Measurements from ENCODE around the gene KLHL2. TPM values are rescaled to one million over a fixed set of nuclear protein-coding genes. Genes with fewer than 3 reads are reported as not detected.

KLHL2 gene
- total RNA-seq, 1 donor from 2014 or later = 22.1 TPM

- Mint-ChIP-seq H3K27ac (peak overlapping the region; percentile 84), H3K4me1 (ENCODE audit: low read depth) (peaks cover 28% of the 10 kb centered on the region), H3K27me3 (no peaks in the 10 kb centered on the region), H3K9me3 (ENCODE audit: low read depth) (peaks cover 4% of the 10 kb centered on the region), H3K4me3 (ENCODE audit: low read depth) (peak overlapping the region; percentile 23), H3K36me3 (ENCODE audit: insufficient read depth) (peaks cover 6% of the 10 kb centered on the region)
- TF ChIP-seq CTCF (IDR thresholded peaks at IDR 0.05; ENCODE audit: unreplicated experiment) = no peak
- no peak for DNase-seq (ENCODE audit: low spot score, unreplicated experiment)
These were observed 117.0 kb downstream of the KLHL2 start for GRCh38 chr4:165324236-165324917.

- DNase-seq (ENCODE audit: low spot score, unreplicated experiment) = no peak
- Mint-ChIP-seq H3K27me3 (no peaks in the 10 kb centered on the region), H3K9me3 (ENCODE audit: low read depth) (peaks cover 4% of the 10 kb centered on the region), H3K4me1 (ENCODE audit: low read depth) (peaks cover 30% of the 10 kb centered on the region), H3K4me3 (ENCODE audit: low read depth) (no peak overlapping the region), H3K36me3 (ENCODE audit: insufficient read depth) (peaks cover 6% of the 10 kb centered on the region), H3K27ac (no peak overlapping the region)
- TF ChIP-seq CTCF (IDR thresholded peaks at IDR 0.05; ENCODE audit: unreplicated experiment) = no peak
These were observed 117.5 kb downstream of the KLHL2 start for GRCh38 chr4:165324918-165325304.

GRCh38 chr4:165325732-165326512, 118.6 kb downstream of the KLHL2 start:
- Mint-ChIP-seq H3K4me1 (ENCODE audit: low read depth) (peaks cover 37% of the 10 kb centered on the region), H3K36me3 (ENCODE audit: insufficient read depth) (peaks cover 8% of the 10 kb centered on the region), H3K27me3 (no peaks in the 10 kb centered on the region), H3K27ac (peak overlapping the region; percentile 91), H3K4me3 (ENCODE audit: low read depth) (no peak overlapping the region), H3K9me3 (ENCODE audit: low read depth) (peaks cover 4% of the 10 kb centered on the region)
- TF ChIP-seq CTCF (IDR thresholded peaks at IDR 0.05; ENCODE audit: unreplicated experiment) = no peak
- DNase-seq (ENCODE audit: low spot score, unreplicated experiment) = no peak

- H3K36me3 Mint-ChIP-seq (ENCODE audit: insufficient read depth) = peaks cover 13% of the 10 kb centered on the region
- no peaks in the 10 kb centered on the region for H3K27me3 Mint-ChIP-seq
- no peak overlapping the region for H3K4me3 Mint-ChIP-seq (ENCODE audit: low read depth)
- H3K27ac Mint-ChIP-seq = no peak overlapping the region
- TF ChIP-seq CTCF (IDR thresholded peaks at IDR 0.05; ENCODE audit: unreplicated experiment) = no peak
- peaks cover 4% of the 10 kb centered on the region for H3K9me3 Mint-ChIP-seq (ENCODE audit: low read depth)
- no peak for DNase-seq (ENCODE audit: low spot score, unreplicated experiment)
- H3K4me1 Mint-ChIP-seq (ENCODE audit: low read depth) = peaks cover 44% of the 10 kb centered on the region
These were observed 119.5 kb downstream of the KLHL2 start for GRCh38 chr4:165326831-165327210.

- Mint-ChIP-seq H3K27me3 (no peaks in the 10 kb centered on the region), H3K9me3 (ENCODE audit: low read depth) (peaks cover 4% of the 10 kb centered on the region), H3K4me3 (ENCODE audit: low read depth) (no peak within 1 kb of the TSS), H3K27ac (peak within 1 kb of the TSS; percentile 91), H3K4me1 (ENCODE audit: low read depth) (peaks cover 47% of the 10 kb centered on the region), H3K36me3 (ENCODE audit: insufficient read depth) (peaks cover 15% of the 10 kb centered on the region)
- TF ChIP-seq CTCF (IDR thresholded peaks at IDR 0.05; ENCODE audit: unreplicated experiment) = no peak
- DNase-seq (ENCODE audit: low spot score, unreplicated experiment) = peak; percentile 97
These were observed 120.1 kb downstream of the KLHL2 start, which contains the start of gene MSMO1 for GRCh38 chr4:165327211-165328100. Gene MSMO1, plus strand, starts transcription at chr4:165327669. Its CDS starts 5,702 bp downstream, at chr4:165333371.
